IMR-90 (cell line): Measurements from ENCODE around the gene CYSTM1. TPM values are rescaled to one million over a fixed set of nuclear protein-coding genes. Genes with fewer than 3 reads are reported as not detected.

Source experiments
- ATAC-seq: fragments of 200-7000 bp; cut with Tn5 transposase; 2 replicates; pipeline ENCODE4 v1.9.1; 2020; ENCODE audit warnings: low read depth, mild to moderate bottlenecking, moderate library complexity
- BruUV-seq: library from RNA; stranded (reverse); fragments of 400-500 nt; replicated peaks from 2 replicates; lab custom pipeline; 2021; lab: Mats Ljungman, UMichigan
- CTCF ChIA-PET: fragments of 300-600 bp; formaldehyde crosslinking; extraction: SDS; loops from one replicate; lab custom pipeline; 2021; ENCODE audit warnings: antibody characterized with exemption; lab: Yijun Ruan, JAX
- POLR2A ChIA-PET: fragments of 300-600 bp; sonication (Branson Sonifier 250); formaldehyde crosslinking; loops from one replicate; lab custom pipeline; 2022; ENCODE audit warnings: antibody characterized with exemption; ENCODE audit not compliant: unreplicated experiment; lab: Charles Lee
- DNase-seq: peaks from one replicate; pipeline ENCODE4 v3.0.0; 2013
- H2AFZ ChIP-seq: replicated peaks from 2 replicates; pipeline ENCODE3; 2013; ENCODE audit warnings: low read length, mild to moderate bottlenecking; ENCODE audit not compliant: poor library complexity
- H2AK5ac ChIP-seq: 2 replicates; pipeline ENCODE4 v1.6.1; 2013; ENCODE audit warnings: low read depth, low read length, inconsistent platforms
- H2AK9ac ChIP-seq: replicated peaks from 2 replicates; pipeline ENCODE3; 2013; ENCODE audit warnings: mild to moderate bottlenecking, low read depth, low read length, moderate library complexity; ENCODE audit not compliant: poor library complexity
- H2BK120ac ChIP-seq: 2 replicates; pipeline ENCODE4 v1.6.1; 2013; ENCODE audit warnings: low read depth, low read length, inconsistent platforms
- H2BK15ac ChIP-seq: 3 replicates; pipeline ENCODE4 v1.6.1; 2013; ENCODE audit warnings: low read depth, low read length, inconsistent platforms
- H2BK20ac ChIP-seq: 2 replicates; pipeline ENCODE4 v1.6.1; 2013; ENCODE audit warnings: low read depth, mild to moderate bottlenecking, inconsistent platforms, low read length, moderate library complexity
- H2BK5ac ChIP-seq: 2 replicates; pipeline ENCODE4 v1.6.1; 2013; ENCODE audit warnings: mild to moderate bottlenecking, low read depth, low read length, inconsistent platforms; ENCODE audit not compliant: poor library complexity, severe bottlenecking
- H3K14ac ChIP-seq: replicated peaks from 2 replicates; pipeline ENCODE4 v1.6.1; 2013; ENCODE audit warnings: low read depth, low read length, inconsistent platforms
- H3K18ac ChIP-seq: 2 replicates; pipeline ENCODE4 v1.6.1; 2013; ENCODE audit warnings: low read depth, low read length, control low read depth
- H3K23ac ChIP-seq: 2 replicates; pipeline ENCODE4 v1.6.1; 2013; ENCODE audit warnings: low read depth, low read length, inconsistent platforms
- H3K27ac ChIP-seq: 2 replicates; pipeline ENCODE4 v1.5.1; 2013; ENCODE audit warnings: mild to moderate bottlenecking, control low read depth, low read length; ENCODE audit not compliant: insufficient read depth
- H3K27me3 ChIP-seq: 2 replicates; pipeline ENCODE4 v1.6.1; 2013; ENCODE audit warnings: low read length; ENCODE audit not compliant: control insufficient read depth, insufficient read depth
- H3K36me3 ChIP-seq: 2 replicates; pipeline ENCODE4 v1.6.1; 2013; ENCODE audit warnings: low read length, mixed read lengths; ENCODE audit not compliant: control insufficient read depth, insufficient read depth
- H3K4ac ChIP-seq: 2 replicates; pipeline ENCODE4 v1.6.1; 2013; ENCODE audit warnings: low read depth, low read length, inconsistent platforms
- H3K4me1 ChIP-seq: 2 replicates; pipeline ENCODE4 v1.6.1; 2013; ENCODE audit warnings: low read length, mixed read lengths; ENCODE audit not compliant: control insufficient read depth, insufficient read depth
- H3K4me2 ChIP-seq: 2 replicates; pipeline ENCODE4 v1.6.1; 2013; ENCODE audit warnings: low read depth, mild to moderate bottlenecking, control low read depth, low read length, moderate library complexity
- H3K4me3 ChIP-seq: 2 replicates; pipeline ENCODE4 v1.5.1; 2013; ENCODE audit warnings: low read depth, mild to moderate bottlenecking, control low read depth, low read length, moderate library complexity; ENCODE audit not compliant: insufficient read depth
- H3K56ac ChIP-seq: 2 replicates; pipeline ENCODE4 v1.6.1; 2013; ENCODE audit warnings: low read length, inconsistent platforms; ENCODE audit not compliant: insufficient read depth; ENCODE audit errors: extremely low read depth
- H3K79me1 ChIP-seq, 2 experiments: 2 replicates each; pipeline ENCODE4 v1.6.1; 2013; ENCODE audit warnings: low read length in 2 of 2, inconsistent platforms in 1 of 2, low read depth in 1 of 2
- H3K9ac ChIP-seq: 2 replicates; pipeline ENCODE4 v1.6.1; 2013; ENCODE audit warnings: low read depth, low read length, control low read depth
- H3K9me1 ChIP-seq: 2 replicates; pipeline ENCODE4 v1.6.1; 2013; ENCODE audit warnings: low read length, inconsistent platforms; ENCODE audit not compliant: insufficient read depth
- H3K9me3 ChIP-seq: 2 replicates; pipeline ENCODE4 v1.6.1; 2013; ENCODE audit warnings: low read length; ENCODE audit not compliant: control insufficient read depth, insufficient read depth
- H4K20me1 ChIP-seq: 2 replicates; pipeline ENCODE4 v1.6.1; 2013; ENCODE audit warnings: low read length, inconsistent platforms; ENCODE audit not compliant: insufficient read depth
- H4K5ac ChIP-seq: 2 replicates; pipeline ENCODE4 v1.6.1; 2013; ENCODE audit warnings: mild to moderate bottlenecking, low read depth, low read length, control low read depth
- H4K8ac ChIP-seq, 2 experiments: 2 replicates each; pipeline ENCODE4 v1.6.1; 2013; ENCODE audit warnings: low read depth in 2 of 2, low read length in 2 of 2, control low read depth in 1 of 2, inconsistent platforms in 1 of 2
- H4K91ac ChIP-seq: 2 replicates; pipeline ENCODE4 v1.6.1; 2013; ENCODE audit warnings: low read depth, low read length, inconsistent platforms; ENCODE audit not compliant: insufficient read depth
- BHLHE40 ChIP-seq: fragments of 150-350 bp; IDR thresholded peaks from 2 replicates; pipeline ENCODE4 v1.6.1; 2016; ENCODE audit warnings: mild to moderate bottlenecking, low read depth, low read length
- CEBPB ChIP-seq: IDR thresholded peaks from 2 replicates; pipeline ENCODE4 v1.6.1; 2012; ENCODE audit warnings: low read depth, low read length, improper control_type of control experiment
- CHD1 ChIP-seq: IDR thresholded peaks from 2 replicates; pipeline ENCODE4 v1.6.1; 2012; ENCODE audit warnings: low read depth, low read length, improper control_type of control experiment
- FOS ChIP-seq: fragments of 150-350 bp; IDR thresholded peaks from 2 replicates; pipeline ENCODE4 v1.6.1; 2016; ENCODE audit warnings: low read depth, low read length
- MAZ ChIP-seq: IDR thresholded peaks from 2 replicates; pipeline ENCODE4 v1.6.1; 2012; ENCODE audit warnings: low read depth, mild to moderate bottlenecking, low read length, improper control_type of control experiment, moderate library complexity, borderline replicate concordance
- NFE2L2 ChIP-seq: fragments of 150-350 bp; IDR thresholded peaks from 2 replicates; pipeline ENCODE4 v1.6.1; 2016; ENCODE audit warnings: low read depth, mild to moderate bottlenecking, low read length
- RAD21 ChIP-seq: IDR thresholded peaks from 2 replicates; pipeline ENCODE4 v1.6.1; 2012; ENCODE audit warnings: low read length, improper control_type of control experiment
- RCOR1 ChIP-seq: IDR thresholded peaks from 2 replicates; pipeline ENCODE4 v1.6.1; 2012; ENCODE audit warnings: mild to moderate bottlenecking, low read length, improper control_type of control experiment; ENCODE audit not compliant: insufficient replicate concordance
- RFX5 ChIP-seq: IDR thresholded peaks from 2 replicates; pipeline ENCODE4 v1.8.0; 2012; ENCODE audit warnings: low read depth, mild to moderate bottlenecking, low read length, moderate library complexity
- SMC3 ChIP-seq: fragments of 150-350 bp; IDR thresholded peaks from 2 replicates; pipeline ENCODE4 v1.6.1; 2016; ENCODE audit warnings: low read depth, mild to moderate bottlenecking, antibody characterized with exemption, low read length, moderate library complexity
- WGBS, 2 experiments: methylation state at CpG; one replicate each; pipeline versions ENCODE4 v1.1.5 to v1.1.7; 2013; ENCODE audit warnings: missing lambda C conversion rate in 2 of 2; ENCODE audit not compliant: insufficient read length in 1 of 2; ENCODE audit errors: extremely low coverage in 2 of 2; 5-methylcytosine and 5-hydroxymethylcytosine counted together
- dilution Hi-C: fragments of 300-500 bp; cut with HindIII; formaldehyde crosslinking; loops from one replicate; pipeline ENCODE4 v1.14.3; 2018; ENCODE audit warnings: low sequenced_read_pairs; ENCODE audit not compliant: unreplicated experiment
- in situ Hi-C: fragments of 300-500 bp; cut with MboI; formaldehyde crosslinking; loops from 3 replicates; pipeline ENCODE4 v1.14.3; 2019; ENCODE audit warnings: low sequenced_read_pairs, inconsistent platforms, mixed read lengths
- intact Hi-C: fragments of 100-400 bp; cut with micrococcal nuclease; formaldehyde crosslinking; loops from 2 replicates; pipeline ENCODE4 v1.10.0; 2022
- polyA plus RNA-seq, 3 experiments: library from polyadenylated mRNA; depleted of rRNA; stranded (reverse); fragments of >200 nt; gene quantifications; 2 replicates each; pipeline ENCODE4 v1.2.3, GENCODE V29; 2012; ENCODE audit warnings: low replicate concordance in 1 of 3
- total RNA-seq: library from RNA; depleted of rRNA; stranded (reverse); fragments of >200 nt; gene quantifications from 2 replicates; pipeline ENCODE4 v1.2.3, GENCODE V29; 2012
- TF ChIP-seq, protein P1 (sequence below): fragments of 150-350 bp; IDR thresholded peaks from 2 replicates; pipeline ENCODE4 v1.6.1; 2016; ENCODE audit warnings: low read depth, mild to moderate bottlenecking, low read length, moderate library complexity, borderline replicate concordance
- TF ChIP-seq, protein P2 (sequence below): conservative IDR thresholded peaks from 2 replicates; pipeline ENCODE4 v1.5.1; 2012; ENCODE audit warnings: mild to moderate bottlenecking, low read depth, low read length, improper control_type of control experiment

The CYSTM1 gene
- total and polyA plus RNA-seq, 2 of the 4 experiments (the other 2 are of a cell fraction) = 7.3 to 15.0 TPM

DNA sequence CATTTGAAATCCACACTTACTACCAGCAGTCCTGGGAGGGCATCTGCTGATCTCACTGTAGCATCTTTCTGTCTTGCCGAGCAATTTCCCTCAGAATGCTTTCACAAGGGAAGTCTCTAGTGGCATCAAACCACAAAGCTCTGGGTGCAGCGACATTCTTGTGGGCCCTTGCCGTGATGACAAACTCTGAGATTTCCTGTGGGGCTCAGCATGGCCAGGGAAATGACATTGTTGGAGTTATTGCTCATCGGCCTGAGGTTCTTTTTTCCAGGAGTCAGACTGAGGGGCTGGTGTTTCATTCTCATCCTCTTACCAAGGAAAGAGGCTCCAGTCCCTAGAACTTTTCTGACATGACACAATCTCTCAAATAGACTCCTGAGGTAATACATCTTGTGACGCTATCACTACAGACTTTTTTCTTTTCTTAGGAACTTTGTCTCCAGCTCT is 76.6 kb downstream of the CYSTM1 start (continued):
- no peak for TF ChIP-seq RCOR1
- no peak for TF ChIP-seq RAD21

DNA sequence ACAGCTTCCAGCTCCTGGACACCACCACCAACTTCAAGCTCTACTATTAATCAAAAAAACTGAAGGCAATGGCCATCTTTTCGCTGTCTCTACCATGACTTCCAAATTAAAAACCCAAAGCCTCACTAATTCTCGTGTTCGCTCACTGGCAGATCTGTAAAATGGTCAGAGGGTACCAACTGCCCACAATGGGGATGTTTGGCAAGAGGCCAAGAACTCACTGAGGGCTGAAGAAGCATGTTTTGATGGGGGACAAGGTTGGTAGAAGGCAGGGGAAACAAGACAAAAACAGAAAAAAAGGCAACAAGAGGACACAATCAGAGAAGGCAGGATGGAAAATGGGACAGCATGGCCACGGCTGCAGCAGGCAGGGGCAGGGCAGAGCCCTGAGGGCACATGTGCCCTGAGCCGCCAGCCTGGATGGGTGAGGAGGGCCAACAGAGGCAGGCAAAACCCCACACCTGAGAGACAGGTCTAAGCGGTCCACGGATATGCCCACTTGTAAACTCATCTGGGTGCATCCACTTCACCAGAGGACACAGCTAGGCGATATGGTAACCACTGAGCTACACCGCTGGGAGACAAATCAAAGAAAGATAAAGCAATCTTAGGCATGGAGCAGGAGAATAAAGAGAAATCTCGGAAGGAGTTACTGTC is 77.6 kb downstream of the CYSTM1 start:
- dilution Hi-C loops (no loop called here), intact Hi-C loops (no loop called here), in situ Hi-C loops (no loop called here)
- H3K4ac ChIP-seq = peak overlapping the region; percentile 91
- H4K20me1 ChIP-seq = peaks cover 9% of the 10 kb centered on the region; the same call in 1 of the 2 replicates
- no peak overlapping the region for H3K4me3 ChIP-seq
- peaks cover 3% of the 10 kb centered on the region; the same call in 1 of the 2 replicates for H3K36me3 ChIP-seq
- H4K91ac ChIP-seq = peak overlapping the region; percentile 48; the same call in 1 of the 2 replicates
- H3K79me1 ChIP-seq = peaks cover 50 to 84% of the 10 kb centered on the region in 2 experiments
- no peak overlapping the region for H2AFZ ChIP-seq
- ChIA-PET CTCF (interaction anchor here (1.0 to 2.2 kb wide), 2 partner anchors 8 to 93 kb away, joined by 3 to 6 read pairs; partner anchors contain the start of gene HBEGF), POLR2A (no interaction called here)
- H3K9me3 ChIP-seq = no peaks in the 10 kb centered on the region
- no peak for DNase-seq
- H3K27ac ChIP-seq = peak overlapping the region; percentile 60
- H2BK15ac ChIP-seq = peak overlapping the region; percentile 94; the same call in 2 of the 3 replicates
- no TSS peak for BruUV-seq
- H3K4me2 ChIP-seq = no peak overlapping the region
- H3K4me1 ChIP-seq = peaks cover 22% of the 10 kb centered on the region
- no peak overlapping the region for H4K5ac ChIP-seq
- H2BK5ac ChIP-seq = peak overlapping the region; percentile 66
- peak overlapping the region; percentile 82 for H3K14ac ChIP-seq
- peak overlapping the region; percentile 96 for H3K23ac ChIP-seq
- no peak for ATAC-seq
- H3K56ac ChIP-seq = peak overlapping the region; percentile 22; the same call in 1 of the 2 replicates
- H2BK20ac ChIP-seq = peak overlapping the region; percentile 74
- peak overlapping the region; percentile 57 to 64; a peak in 3 of 4 replicates for H4K8ac ChIP-seq
- H3K27me3 ChIP-seq = no peaks in the 10 kb centered on the region
- no peak overlapping the region for H3K18ac ChIP-seq
- H3K9ac ChIP-seq = no peak overlapping the region
- H2AK5ac ChIP-seq = peak overlapping the region; percentile 92
- H2AK9ac ChIP-seq = peak overlapping the region; percentile 89
- peaks cover 45% of the 10 kb centered on the region for H3K9me1 ChIP-seq
- no CpG with 5 or more reads among the region's 10 CpGs for whole genome bisulfite sequencing, 2 experiments
- H2BK120ac ChIP-seq = peak overlapping the region; percentile 64
- TF ChIP-seq NFE2L2 = no peak
- TF ChIP-seq FOS = no peak
- no peak for TF ChIP-seq RFX5
- TF ChIP-seq, protein P1, sequence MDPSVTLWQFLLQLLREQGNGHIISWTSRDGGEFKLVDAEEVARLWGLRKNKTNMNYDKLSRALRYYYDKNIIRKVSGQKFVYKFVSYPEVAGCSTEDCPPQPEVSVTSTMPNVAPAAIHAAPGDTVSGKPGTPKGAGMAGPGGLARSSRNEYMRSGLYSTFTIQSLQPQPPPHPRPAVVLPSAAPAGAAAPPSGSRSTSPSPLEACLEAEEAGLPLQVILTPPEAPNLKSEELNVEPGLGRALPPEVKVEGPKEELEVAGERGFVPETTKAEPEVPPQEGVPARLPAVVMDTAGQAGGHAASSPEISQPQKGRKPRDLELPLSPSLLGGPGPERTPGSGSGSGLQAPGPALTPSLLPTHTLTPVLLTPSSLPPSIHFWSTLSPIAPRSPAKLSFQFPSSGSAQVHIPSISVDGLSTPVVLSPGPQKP = no peak
- TF ChIP-seq, protein P2, sequence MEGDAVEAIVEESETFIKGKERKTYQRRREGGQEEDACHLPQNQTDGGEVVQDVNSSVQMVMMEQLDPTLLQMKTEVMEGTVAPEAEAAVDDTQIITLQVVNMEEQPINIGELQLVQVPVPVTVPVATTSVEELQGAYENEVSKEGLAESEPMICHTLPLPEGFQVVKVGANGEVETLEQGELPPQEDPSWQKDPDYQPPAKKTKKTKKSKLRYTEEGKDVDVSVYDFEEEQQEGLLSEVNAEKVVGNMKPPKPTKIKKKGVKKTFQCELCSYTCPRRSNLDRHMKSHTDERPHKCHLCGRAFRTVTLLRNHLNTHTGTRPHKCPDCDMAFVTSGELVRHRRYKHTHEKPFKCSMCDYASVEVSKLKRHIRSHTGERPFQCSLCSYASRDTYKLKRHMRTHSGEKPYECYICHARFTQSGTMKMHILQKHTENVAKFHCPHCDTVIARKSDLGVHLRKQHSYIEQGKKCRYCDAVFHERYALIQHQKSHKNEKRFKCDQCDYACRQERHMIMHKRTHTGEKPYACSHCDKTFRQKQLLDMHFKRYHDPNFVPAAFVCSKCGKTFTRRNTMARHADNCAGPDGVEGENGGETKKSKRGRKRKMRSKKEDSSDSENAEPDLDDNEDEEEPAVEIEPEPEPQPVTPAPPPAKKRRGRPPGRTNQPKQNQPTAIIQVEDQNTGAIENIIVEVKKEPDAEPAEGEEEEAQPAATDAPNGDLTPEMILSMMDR = no peak
- TF ChIP-seq RAD21 = no peak
- TF ChIP-seq SMC3 = no peak
- TF ChIP-seq CEBPB = no peak
- no peak for TF ChIP-seq RCOR1
- TF ChIP-seq CHD1 = no peak
- TF ChIP-seq MAZ = no peak
- TF ChIP-seq BHLHE40 = no peak
